HL-60/S4 treated with retinoic acid at 250 ng/mL for 4 days and 3 days (cell line): ENCODE results near the gene UPK2.

Experiments
- in situ Hi-C: fragments of 300-500 bp; cut with MboI; formaldehyde crosslinking; loops from 2 replicates; pipeline ENCODE4 v1.7.0; 2022; ENCODE audit warnings: low sequenced_read_pairs

UPK2 gene

DNA sequence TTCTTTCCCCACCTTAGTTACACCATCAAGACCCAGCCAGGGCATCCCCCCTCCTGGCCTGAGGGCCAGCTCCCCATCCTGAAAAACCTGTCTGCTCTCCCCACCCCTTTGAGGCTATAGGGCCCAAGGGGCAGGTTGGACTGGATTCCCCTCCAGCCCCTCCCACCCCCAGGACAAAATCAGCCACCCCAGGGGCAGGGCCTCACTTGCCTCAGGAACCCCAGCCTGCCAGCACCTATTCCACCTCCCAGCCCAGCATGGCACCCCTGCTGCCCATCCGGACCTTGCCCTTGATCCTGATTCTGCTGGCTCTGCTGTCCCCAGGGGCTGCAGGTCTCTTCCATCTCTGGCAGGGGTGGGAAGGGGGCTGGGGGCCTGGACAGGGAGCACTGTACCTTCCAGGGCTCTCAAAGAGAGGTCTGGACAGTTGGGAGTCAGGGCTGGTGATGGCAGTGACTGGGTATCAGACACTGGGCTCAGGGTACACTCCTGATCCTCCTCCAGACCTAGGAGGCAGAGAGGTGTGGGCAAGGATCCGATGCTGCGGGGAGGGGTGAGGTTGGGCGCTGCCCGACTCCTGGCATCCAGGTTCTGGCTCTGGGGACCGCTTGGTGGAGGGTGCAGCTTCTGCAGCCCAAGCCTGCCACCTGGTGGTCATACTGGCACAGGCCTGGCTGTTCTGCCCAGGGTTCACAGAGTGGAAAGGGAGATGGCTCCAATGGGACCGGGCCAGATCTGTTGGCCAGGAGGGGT is at the start of gene UPK2:
Gene UPK2, plus strand, starts transcription at position 205 of the 753 bp plus-strand sequence. Its CDS starts 53 bp downstream, at position 258.
- in situ Hi-C loops: no loop called here

GRCh38 chr11:118907051-118908042 is 48.8 kb upstream of the UPK2 start:
- in situ Hi-C loops: no loop called here

DNA sequence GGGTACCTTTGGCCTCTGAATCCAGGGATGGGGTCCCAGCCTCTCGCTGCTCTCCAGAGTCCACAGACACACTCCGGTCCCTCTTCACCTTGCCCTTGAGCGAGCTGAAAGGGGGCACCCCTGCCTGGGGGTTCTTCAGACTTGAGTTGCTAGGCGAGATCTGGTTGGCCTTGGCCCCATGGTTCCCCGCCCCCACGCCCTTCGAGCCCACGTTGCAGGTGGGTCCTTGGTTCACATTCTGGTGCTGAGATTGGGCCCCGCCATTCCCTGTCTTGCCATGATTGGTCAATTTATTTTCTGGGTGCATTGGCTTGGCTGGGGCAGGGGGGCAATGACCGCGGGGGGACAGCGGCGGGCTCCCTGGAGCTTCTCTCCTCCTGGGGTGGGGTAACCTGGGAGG is 47.8 kb upstream of the UPK2 start:
- in situ Hi-C loops: no loop called here

- in situ Hi-C loops: no loop called here
These were observed 47.0 kb upstream of the UPK2 start for GRCh38 chr11:118908901-118909618.

GRCh38 chr11:118909619-118910308 is 46.3 kb upstream of the UPK2 start:
- in situ Hi-C loops: no loop called here

GRCh38 chr11:118910309-118911112 is 45.6 kb upstream of the UPK2 start:
- in situ Hi-C loops: no loop called here

DNA sequence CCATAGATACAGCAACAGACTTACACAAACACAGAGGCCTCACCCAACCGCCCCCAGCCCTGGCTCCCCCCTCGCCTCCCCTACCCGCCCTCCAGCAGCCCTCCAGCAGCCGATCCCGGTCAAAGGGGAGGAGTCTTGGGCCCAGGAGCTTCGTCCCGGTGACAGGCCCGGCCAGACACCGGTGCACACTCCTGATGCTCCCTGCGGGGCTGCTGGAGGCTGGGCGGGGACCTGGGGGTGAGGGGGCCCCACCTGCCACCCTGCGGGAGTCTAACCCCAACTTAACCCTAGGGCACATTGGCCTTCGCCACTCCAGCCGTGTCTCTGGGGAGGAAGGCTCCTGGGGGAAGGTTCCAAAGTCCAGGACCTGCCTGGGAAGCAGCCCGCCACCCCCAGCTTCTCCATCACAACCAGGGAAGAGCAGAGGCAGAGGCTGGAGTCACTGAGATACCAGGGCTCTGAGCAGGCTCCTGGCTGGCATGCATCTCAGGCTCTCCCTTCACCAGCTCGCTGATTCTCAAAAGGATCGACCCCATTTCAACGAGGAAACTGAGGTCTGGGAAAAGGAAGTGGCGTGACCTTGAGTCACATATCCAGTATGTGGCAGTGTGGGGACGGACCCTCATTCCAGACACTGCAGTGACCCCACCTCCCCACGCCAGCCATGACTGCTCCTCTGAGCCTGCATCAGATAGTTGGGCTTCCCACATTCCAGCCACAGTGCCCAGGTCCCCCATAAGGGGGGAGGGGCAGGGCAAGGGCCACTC is 44.8 kb upstream of the UPK2 start:
- in situ Hi-C loops: no loop called here

DNA sequence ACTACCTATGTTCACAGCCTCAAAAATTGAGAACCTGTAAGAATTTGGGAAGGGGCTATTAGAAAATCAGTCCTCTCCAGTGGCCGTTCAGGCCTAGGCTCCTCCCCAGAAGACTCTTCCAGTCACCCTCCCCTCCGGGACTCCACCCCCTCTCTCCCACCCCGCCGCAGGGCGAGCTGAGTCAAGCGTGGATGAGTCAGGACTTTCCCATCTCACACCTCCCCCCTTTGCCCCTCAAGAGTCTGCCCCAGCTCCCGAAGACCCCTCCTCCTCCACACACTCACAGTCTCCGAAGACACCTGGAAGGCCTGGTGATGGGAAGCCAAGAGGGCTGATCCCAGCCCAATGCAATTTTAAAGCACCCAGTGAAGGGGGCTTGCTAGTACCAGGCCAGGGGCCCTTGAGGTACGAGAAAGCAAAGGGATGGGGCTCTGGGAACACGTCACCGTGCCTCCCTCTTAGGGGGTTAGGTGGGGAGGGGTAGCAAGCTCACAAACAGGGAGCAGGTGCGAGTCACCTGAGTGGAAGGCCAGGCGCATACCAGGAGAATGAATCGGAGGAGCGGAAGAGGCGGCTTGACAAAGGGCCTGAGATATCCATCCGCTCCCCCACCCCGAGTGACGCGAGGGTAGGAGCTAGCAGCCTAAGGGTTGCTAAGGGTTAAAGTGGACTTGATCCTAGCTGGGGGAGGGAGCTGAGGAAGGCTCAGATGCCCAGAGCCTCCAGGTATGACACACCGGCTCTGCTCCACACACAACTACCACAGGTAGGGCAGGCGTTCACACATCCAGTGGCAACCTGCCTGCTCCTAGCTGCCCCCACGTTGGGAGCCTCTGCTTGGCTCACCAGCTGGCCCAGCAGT is 44.0 kb upstream of the UPK2 start:
- in situ Hi-C loops: no loop called here

- in situ Hi-C loops: no loop called here
These were observed 43.2 kb upstream of the UPK2 start for GRCh38 chr11:118912742-118913410.

DNA sequence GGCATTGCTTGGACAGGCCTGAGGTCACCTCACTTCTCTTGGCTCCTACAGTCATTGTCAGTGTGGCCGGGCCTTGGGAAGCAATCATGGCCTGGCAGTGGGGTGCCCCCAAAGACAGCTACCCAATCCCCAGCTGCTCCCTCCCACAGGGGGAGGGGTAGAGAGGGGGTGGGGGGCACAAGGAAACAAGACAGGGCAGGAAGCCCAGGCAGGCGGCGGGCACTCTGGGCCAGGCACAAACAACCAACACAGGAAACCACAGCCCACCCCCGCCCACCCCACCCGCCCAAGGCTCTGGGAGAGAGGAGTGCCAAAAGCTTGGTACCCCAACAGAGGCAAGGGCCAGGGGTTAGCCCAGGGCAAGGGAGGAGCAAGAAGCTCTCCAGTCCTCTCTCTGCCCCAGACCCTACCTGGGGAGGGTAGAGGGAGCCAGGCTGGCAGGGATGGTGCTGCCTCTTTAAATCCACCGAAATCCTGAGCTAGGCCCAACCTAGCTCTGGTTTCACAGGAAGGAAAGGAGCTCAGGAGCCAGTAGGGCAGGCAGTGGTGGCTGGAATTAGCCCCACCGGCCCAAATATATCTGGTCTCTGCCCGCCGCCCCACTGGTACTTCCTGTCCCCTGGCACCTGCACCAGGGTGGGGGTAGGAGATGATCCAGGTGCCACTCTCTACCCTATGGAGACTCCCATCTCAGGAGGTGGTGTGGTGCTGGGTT is 42.5 kb upstream of the UPK2 start:
- in situ Hi-C loops: no loop called here

- in situ Hi-C loops: no loop called here
These were observed 41.8 kb upstream of the UPK2 start for GRCh38 chr11:118914178-118914918.

- in situ Hi-C loops: no loop called here
These were observed 41.1 kb upstream of the UPK2 start for GRCh38 chr11:118914987-118915386.

DNA sequence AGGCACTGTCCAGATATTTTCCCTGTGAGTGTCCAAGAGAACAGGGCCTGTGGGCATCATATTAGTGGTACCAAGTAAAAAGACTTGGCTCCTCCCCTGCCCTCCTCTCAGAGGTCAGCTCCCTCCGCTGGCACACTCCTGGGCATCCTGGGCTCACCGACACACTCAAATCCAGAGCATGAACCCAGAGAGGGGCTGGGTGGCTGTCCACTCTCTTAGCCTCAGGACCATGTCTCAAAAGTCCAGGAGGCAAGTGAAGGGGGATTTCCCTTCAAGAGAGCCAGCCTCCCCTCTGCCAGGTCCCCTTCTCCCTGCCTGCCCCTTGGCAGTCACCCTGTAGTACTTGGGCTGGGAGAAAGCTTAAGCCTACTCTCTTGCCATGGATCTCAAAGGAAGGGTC is 40.7 kb upstream of the UPK2 start:
- in situ Hi-C loops: no loop called here

DNA sequence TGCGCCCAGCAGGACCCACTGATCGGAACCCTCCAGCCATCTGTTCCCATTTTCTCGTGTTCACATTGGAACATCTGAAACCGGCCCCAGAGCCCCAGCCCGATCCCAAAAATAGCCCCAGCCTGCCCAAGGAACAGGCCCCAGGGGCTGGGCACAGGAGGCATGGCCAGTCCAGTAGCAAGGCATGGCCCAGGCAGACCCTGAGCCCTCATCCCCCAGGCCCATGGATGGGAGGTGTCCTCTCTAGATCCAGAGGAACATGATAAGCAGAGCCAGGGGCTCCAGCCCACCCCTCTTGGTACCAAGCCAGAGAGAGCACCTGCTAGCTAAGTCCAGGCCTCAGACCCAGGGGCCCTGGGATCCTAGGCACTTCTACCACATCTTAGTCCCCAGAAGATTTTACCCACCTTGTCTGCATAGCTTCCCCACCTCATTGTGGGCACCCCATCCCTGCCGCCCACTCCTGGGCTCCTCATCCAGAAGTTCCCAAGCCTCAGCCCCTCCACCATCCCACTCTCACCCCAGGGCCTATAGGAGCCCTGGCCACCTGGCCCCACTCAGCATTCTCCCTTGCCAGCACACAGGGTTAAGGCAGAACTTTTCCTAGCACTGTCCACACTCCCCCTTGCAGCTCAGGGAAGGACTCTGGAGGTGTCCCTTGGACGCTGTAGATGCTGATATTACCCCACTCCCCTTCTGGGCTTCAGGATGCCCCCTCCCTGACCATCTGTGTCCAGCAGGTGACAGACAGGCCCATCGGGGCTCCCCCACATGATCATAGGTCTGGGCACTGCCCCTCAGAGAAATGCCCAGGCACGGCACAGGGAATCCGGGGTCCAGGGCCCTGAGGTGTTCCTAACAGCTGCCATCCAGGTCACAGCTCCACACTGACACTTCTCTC is 39.9 kb upstream of the UPK2 start:
- in situ Hi-C loops: no loop called here

DNA sequence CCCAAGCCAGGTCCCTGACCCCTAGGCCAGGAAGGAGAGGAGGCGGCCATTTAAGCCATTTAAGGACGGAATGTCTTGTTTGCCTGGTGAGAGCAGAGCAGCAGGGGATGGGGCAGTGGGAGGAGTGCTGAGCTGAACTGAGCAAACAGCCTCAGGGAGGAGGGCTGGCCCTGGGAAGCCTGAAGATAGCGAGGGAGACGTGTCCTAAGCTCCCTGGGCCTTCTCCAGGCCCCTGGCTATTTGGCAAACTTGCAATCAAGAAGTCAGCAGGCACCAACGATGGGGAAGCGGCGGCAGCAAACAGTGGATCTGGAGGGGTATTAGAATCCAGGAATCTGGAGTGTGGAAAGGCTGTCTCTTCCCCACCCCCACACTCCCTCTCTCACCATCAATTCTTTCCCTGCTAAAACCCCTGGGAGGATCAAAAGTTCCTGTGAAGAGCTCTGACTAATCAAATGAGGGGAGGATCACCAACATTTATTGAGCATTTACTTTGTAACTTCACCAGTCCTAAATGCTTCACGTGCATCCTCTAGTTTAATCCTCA is 39.2 kb upstream of the UPK2 start:
- in situ Hi-C loops: no loop called here
